Fibroblast of peridontal ligament (primary cell): Measurements from ENCODE around the gene FOXC2.

Source experiments
- DNase-seq: peaks from one replicate; pipeline ENCODE4 v3.0.0-alpha.2; 2010; ENCODE audit errors: extremely low read depth

The FOXC2 gene

DNA sequence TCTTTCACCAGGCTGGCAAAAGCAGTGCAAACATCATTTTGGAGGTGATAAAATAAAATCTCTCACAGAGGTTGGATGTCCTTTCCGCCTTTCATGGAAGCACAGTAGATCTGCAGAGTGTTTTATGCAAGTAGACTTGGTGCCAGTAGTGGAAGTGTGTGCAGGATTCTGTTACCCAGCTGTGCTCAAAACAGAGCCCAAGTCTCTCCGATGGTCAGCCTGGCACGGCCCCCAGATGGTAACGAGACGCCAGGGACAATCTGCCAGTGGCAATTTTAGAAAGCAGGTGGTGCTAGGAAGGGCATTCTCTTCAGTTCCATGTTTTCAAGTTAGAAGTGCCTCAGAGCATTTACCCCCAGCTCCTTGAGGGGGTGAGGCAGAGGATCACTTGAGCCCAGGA, 10.1 kb upstream of the FOXC2 start:
- no peak for DNase-seq

DNA sequence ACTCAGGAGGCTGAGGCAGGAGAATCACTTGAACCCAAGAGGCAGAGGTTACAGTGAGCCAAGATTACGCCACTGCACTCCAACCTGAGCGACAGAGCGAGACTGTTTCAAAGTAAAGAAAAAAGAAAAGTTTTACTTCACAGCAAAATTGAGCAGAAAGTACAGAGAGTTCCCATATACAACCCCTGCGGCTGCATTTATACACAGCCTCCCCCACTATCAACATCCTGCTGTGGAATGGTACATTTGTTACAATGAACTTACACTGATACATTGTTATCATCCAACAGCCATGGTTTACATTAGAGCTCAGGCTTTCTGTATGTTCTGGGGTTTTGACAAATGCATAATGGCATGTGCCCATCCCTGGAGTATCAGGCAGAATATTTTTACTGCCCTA, 9.0 kb upstream of the FOXC2 start:
- no peak for DNase-seq

DNA sequence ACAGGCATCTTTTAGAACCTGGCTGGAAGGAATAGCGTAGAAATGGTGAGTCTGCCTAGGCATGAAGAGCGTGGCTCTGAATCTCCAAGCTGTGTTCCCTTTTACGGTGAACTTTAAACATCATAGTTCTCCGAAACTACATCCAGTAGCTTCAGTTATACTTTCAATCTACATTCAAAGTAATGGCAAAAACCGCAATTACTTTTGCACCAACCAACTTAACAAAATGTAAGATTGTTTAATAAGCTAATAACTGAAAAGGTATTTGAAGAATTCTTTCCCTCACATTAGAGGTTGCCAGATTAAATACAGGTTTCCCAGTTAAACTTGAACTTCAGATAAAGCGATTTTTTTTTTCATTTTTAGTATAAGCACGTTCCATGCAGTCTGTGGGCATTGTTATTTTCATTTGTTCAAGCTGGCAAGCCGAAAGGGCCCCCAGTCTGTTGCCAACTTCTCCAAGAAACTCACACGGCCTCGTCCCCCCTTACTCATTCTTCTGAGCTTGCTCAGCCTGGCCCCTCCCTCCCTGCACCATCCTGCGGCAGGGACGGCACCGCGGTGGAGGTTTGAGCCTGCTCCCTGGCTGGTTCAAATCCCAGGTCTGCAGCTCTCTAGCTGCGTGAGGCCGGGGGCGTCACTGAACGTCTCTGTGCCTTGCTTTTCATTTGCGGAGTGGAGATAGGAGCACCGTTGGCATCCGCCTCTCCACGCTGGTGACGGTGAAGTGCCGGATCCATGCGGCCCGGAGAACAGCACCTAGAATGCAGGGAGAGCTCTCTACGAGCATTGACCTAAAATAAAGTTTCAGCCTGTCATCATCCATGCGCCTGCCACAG, 8.1 kb upstream of the FOXC2 start:
- no peak for DNase-seq

DNA sequence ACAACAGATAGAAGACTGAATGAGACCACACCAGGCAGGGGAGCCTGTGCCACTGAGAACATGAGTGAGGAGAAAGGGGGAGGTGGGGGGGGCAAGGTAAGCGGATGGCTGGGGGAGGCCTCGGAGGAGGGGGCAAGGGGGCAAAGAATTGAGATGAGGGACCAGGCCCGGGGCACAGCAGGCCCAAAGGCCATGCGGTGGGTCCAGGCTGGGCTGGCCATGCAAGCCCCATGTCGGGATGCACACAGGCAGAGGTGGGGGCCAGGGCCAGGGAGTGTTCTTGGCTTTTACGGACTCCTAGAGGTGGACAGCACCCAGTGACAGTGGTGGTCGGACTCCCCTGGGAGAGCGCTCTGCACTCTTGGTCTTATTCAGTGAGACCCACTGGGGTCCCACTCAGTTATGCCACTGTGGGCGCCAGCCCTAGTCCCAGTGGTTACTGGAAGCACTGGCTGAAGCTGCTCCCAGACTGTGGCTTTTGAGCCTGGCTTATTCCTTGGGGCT, 6.8 kb upstream of the FOXC2 start:
- DNase-seq: no peak

- no peak for DNase-seq
Measured at GRCh38 chr16:86562356-86562755, 4.3 kb upstream of the FOXC2 start.

GRCh38 chr16:86563469-86564345, 2.9 kb upstream of the FOXC2 start:
- peak; percentile 94 for DNase-seq

GRCh38 chr16:86565181-86565631, 1.4 kb upstream of the FOXC2 start:
- no peak for DNase-seq

- no peak for DNase-seq
Measured at GRCh38 chr16:86565644-86566511, 751 bp upstream of the FOXC2 start.

- peak; percentile 61 for DNase-seq
Measured at GRCh38 chr16:86566966-86567700, 504 bp downstream of the FOXC2 start.

GRCh38 chr16:86567701-86568581, 1.3 kb downstream of the FOXC2 start:
- DNase-seq: no peak

- no peak for DNase-seq
Measured at GRCh38 chr16:86568677-86569623, 2.3 kb downstream of the FOXC2 start.

DNA sequence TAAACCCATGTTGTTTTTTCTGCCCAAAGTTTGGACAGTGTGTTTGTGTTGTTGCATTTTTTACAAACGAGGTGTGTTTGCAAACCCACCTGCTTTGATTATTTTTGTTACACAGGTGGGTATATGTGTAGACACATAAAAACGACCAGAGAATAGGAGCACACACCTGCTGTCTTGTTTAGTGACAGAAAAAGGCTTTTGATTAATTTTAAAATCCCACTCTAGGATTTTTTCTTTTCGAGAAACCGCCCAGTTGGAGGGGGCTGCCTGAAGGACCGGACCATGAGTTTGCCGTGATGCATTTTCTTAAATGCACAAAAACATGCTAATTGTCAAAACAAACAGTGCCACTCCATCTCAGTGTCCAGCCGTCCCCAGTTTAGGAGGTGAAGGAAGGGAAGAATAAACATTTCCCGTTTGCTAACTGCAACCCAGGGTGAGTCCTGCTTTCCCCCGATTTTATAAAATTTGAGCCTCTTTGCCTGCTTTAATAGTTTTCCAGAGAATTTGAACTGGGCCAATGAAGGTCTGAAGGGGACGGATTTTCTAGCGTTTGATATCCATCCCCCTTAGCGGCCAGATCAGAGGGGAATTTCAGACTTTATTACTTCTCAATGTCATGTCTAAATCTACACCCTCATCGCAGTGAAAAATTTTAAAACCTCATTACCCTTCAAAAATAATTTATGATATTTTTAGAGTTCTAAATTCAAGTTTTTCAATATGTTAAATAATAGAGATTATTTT, 3.2 kb downstream of the FOXC2 start:
- DNase-seq: no peak

DNA sequence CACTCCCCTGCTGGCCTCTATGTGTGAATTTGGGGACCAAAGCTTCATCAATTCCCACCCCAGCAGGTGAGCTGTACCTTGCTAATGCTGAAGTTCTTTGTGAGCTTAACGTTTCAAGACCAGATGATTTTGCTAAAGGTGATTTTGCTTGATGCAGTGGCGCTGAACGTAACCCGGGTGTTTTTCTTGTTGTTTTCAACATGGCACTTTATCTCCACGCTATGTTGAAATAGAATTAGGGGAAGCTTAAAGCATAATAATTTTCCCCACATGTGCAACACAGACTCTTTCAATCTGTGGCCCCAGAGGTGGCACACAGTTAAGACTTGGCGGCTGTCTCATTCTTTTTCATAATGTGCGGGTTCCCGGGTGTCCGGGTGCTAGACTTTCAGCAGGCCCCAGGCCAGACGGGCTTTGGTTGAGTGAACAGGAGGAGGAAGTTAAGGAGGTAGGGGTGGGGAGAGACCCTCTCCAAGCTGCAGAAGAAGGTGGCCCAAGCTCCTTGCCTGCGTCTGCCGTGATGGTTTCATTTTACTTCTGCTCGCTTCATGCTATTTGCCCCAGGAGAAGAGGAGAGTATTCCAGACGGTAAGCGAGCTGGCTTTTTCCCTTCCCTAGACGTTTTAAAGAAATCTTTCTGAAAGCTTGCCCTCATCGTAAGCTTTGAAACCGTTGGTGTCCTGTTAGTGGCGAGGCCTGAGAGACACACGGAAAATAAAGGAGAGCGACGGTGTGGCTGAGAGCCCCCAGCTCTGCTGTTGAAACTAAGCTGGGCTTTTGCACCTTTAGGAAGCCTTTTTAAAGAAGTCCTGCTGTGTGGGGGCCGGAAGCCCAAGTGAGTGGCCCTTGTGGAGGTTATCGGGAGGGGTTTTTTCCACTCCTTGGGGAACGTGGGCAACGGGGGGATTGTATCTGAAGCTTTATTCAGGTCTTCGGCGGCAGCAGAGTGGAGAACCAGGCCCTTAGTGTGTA, 4.2 kb downstream of the FOXC2 start:
- no peak for DNase-seq

DNA sequence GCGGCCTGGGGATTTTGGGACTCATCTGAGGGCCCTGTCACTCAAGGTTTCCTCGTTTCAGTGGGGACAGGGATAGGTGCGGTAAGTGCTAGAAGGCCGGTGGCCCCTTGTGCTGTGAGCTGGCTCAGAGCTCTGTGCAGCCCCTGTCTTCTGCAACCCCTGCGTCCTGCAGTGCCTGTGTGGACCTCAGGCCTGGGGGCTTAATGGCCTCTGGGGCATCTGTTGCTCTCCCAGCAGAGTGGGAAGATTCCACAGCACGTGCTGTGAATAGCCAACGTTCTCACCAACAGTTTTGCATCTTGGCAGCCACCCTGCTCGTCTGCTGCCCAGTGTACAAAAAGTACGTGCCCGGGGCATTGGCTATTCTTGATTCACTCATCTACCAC, 4.9 kb downstream of the FOXC2 start:
- no peak for DNase-seq

DNA sequence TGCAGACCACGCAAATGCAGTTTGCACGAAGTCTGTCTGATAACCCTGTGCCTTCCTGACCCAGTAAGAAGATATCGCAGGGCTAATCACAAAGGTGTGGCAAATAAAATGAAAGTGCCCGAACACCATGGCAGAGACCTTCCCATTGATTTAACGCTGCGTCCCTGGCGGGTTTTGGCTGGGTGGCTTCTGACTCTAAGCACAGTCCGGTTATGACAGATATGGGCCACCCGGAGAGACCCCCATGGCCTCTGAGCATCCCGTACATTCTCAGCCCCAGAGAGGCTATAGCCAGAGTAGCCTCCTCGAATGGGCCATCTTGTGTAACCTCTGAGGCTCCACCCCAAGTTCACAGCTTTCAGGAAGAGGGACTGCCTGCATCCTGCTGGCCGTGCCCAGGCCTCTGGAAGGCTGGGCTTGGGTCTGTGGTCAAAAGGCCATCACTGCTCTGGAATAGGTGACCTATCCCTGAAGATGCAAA, 5.5 kb downstream of the FOXC2 start:
- DNase-seq: no peak

- no peak for DNase-seq
Measured at GRCh38 chr16:86572606-86573005, 6.0 kb downstream of the FOXC2 start.

- no peak for DNase-seq
Measured at GRCh38 chr16:86573215-86573614, 6.6 kb downstream of the FOXC2 start.
